SK-N-SH treated with all-trans-retinoic acid at 6 μM for 48 hours (cell line): ENCODE data around the gene RBFOX1.

Source experiments
- BACH2 ChIP-seq: fragments of 250-450 bp; sonication (Bioruptor Pico); IDR thresholded peaks from 2 replicates; pipeline ENCODE4 v1.9.0; 2021; ENCODE audit warnings: mild to moderate bottlenecking, borderline replicate concordance
- CSDC2 ChIP-seq: fragments of 250-450 bp; sonication (Bioruptor Pico); IDR thresholded peaks from 2 replicates; pipeline ENCODE4 v1.5.0; 2020; ENCODE audit warnings: mild to moderate bottlenecking, moderate library complexity
- GLIS3 ChIP-seq: fragments of 250-450 bp; sonication (Bioruptor Pico); IDR thresholded peaks from 2 replicates; pipeline ENCODE4 v1.5.0; 2020; ENCODE audit warnings: mild to moderate bottlenecking, moderate library complexity
- ISL1 ChIP-seq: fragments of 250-450 bp; sonication (Bioruptor Pico); IDR thresholded peaks from 2 replicates; pipeline ENCODE4 v2.1.2; 2022; ENCODE audit warnings: mild to moderate bottlenecking, moderate library complexity
- PPARA ChIP-seq: fragments of 250-450 bp; sonication (Bioruptor Pico); IDR thresholded peaks from 2 replicates; pipeline ENCODE4 v1.5.0; 2020; ENCODE audit warnings: mild to moderate bottlenecking, borderline replicate concordance
- RARB ChIP-seq: fragments of 250-450 bp; sonication (Bioruptor Pico); IDR thresholded peaks from 2 replicates; pipeline ENCODE4 v1.8.0; 2021; ENCODE audit warnings: mild to moderate bottlenecking, moderate library complexity
- SNAI2 ChIP-seq: fragments of 250-450 bp; sonication (Bioruptor Pico); IDR thresholded peaks from 2 replicates; pipeline ENCODE4 v1.5.0; 2020; ENCODE audit warnings: mild to moderate bottlenecking, moderate library complexity
- TOX ChIP-seq: fragments of 250-450 bp; sonication (Bioruptor Pico); IDR thresholded peaks from 2 replicates; pipeline ENCODE4 v1.8.0; 2021; ENCODE audit warnings: mild to moderate bottlenecking, moderate library complexity, borderline replicate concordance
- ZC3H10 ChIP-seq: fragments of 250-450 bp; sonication (Bioruptor Pico); IDR thresholded peaks from 2 replicates; pipeline ENCODE4 v1.5.1; 2021; ENCODE audit warnings: mild to moderate bottlenecking, moderate library complexity
- ZFP30 ChIP-seq: fragments of 450-650 bp; formaldehyde crosslinking; IDR thresholded peaks from 2 replicates; pipeline ENCODE4 v1.5.0; 2022; ENCODE audit warnings: mild to moderate bottlenecking, moderate library complexity
- ZNF565 ChIP-seq: fragments of 450-650 bp; formaldehyde crosslinking; conservative IDR thresholded peaks from 2 replicates; pipeline ENCODE4 v1.5.0; 2020; ENCODE audit warnings: low read depth, mild to moderate bottlenecking, moderate library complexity
- TF ChIP-seq, protein P1 (sequence below): fragments of 250-450 bp; sonication (Bioruptor Pico); IDR thresholded peaks from 2 replicates; pipeline ENCODE4 v1.5.1; 2020; ENCODE audit warnings: low read depth, mild to moderate bottlenecking, moderate library complexity
- TF ChIP-seq, protein P2 (sequence below): fragments of 250-450 bp; sonication (Bioruptor Pico); IDR thresholded peaks from 2 replicates; pipeline ENCODE4 v1.8.0; 2020; ENCODE audit warnings: mild to moderate bottlenecking, moderate library complexity, borderline replicate concordance
- TF ChIP-seq, protein P3 (sequence below): fragments of 250-450 bp; sonication (Bioruptor Pico); IDR thresholded peaks from 2 replicates; pipeline ENCODE4 v1.8.0; 2021; ENCODE audit warnings: low read depth, mild to moderate bottlenecking, moderate library complexity, borderline replicate concordance

DNA sequence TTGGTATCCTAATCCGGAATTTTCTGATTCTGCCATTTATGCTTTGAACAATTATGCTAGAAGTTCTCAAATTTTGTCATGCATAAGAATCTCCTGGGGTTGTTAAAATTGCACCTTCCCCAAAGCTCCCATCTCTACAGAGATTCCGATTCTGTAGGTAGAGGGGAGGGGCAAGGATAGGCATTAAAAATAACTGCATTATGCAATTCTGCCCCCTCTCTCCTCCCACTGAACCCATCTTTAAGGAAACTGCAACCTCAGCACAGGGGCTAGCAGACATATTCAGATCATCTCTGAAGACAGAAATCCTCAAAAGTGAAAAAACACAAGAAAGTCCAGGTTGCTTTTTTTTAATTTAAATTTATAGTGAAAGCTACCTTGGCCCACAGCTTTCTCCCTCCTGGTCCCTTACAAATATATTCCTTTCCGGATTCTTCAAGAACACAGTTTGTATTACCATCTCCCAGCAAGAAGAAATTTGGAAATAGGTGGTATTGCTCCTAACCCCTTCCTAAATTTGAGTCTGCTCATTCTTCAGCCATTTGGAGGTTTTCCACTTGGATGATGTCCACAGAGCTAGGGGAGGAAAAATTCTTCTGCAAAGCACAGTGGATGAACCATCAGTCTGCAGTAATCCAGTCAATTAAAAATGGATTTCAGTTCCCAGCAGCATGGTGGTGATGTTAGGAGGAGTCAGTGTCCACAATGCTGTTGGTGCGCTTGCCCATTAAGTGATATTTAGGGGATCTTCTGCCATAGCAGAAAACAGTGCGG lies 67.7 kb downstream of the RBFOX1 start:
- TF ChIP-seq, protein P1, sequence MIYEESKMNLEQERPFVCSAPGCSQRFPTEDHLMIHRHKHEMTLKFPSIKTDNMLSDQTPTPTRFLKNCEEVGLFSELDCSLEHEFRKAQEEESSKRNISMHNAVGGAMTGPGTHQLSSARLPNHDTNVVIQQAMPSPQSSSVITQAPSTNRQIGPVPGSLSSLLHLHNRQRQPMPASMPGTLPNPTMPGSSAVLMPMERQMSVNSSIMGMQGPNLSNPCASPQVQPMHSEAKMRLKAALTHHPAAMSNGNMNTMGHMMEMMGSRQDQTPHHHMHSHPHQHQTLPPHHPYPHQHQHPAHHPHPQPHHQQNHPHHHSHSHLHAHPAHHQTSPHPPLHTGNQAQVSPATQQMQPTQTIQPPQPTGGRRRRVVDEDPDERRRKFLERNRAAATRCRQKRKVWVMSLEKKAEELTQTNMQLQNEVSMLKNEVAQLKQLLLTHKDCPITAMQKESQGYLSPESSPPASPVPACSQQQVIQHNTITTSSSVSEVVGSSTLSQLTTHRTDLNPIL (CRISPR knock-in tag), result no peak
- TF ChIP-seq, protein P2, sequence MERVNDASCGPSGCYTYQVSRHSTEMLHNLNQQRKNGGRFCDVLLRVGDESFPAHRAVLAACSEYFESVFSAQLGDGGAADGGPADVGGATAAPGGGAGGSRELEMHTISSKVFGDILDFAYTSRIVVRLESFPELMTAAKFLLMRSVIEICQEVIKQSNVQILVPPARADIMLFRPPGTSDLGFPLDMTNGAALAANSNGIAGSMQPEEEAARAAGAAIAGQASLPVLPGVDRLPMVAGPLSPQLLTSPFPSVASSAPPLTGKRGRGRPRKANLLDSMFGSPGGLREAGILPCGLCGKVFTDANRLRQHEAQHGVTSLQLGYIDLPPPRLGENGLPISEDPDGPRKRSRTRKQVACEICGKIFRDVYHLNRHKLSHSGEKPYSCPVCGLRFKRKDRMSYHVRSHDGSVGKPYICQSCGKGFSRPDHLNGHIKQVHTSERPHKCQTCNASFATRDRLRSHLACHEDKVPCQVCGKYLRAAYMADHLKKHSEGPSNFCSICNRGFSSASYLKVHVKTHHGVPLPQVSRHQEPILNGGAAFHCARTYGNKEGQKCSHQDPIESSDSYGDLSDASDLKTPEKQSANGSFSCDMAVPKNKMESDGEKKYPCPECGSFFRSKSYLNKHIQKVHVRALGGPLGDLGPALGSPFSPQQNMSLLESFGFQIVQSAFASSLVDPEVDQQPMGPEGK (CRISPR knock-in tag), result no peak
- no peak for TF ChIP-seq ZFP30 (CRISPR knock-in tag)
- TF ChIP-seq RARB (CRISPR knock-in tag), result no peak
- TF ChIP-seq TOX, result no peak
- no peak for TF ChIP-seq SNAI2 (CRISPR knock-in tag)
- TF ChIP-seq GLIS3 (CRISPR knock-in tag), result no peak
- no peak for TF ChIP-seq BACH2 (CRISPR knock-in tag)
- TF ChIP-seq ZNF565, result no peak
- no peak for TF ChIP-seq ZC3H10 (CRISPR knock-in tag)
- no peak for TF ChIP-seq PPARA (CRISPR knock-in tag)
- TF ChIP-seq CSDC2 (CRISPR knock-in tag), result no peak
- TF ChIP-seq, protein P3, sequence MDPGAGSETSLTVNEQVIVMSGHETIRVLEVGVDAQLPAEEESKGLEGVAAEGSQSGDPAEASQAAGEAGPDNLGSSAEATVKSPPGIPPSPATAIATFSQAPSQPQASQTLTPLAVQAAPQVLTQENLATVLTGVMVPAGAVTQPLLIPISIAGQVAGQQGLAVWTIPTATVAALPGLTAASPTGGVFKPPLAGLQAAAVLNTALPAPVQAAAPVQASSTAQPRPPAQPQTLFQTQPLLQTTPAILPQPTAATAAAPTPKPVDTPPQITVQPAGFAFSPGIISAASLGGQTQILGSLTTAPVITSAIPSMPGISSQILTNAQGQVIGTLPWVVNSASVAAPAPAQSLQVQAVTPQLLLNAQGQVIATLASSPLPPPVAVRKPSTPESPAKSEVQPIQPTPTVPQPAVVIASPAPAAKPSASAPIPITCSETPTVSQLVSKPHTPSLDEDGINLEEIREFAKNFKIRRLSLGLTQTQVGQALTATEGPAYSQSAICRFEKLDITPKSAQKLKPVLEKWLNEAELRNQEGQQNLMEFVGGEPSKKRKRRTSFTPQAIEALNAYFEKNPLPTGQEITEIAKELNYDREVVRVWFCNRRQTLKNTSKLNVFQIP (CRISPR knock-in tag), result no peak
- no peak for TF ChIP-seq ISL1
